Mesothelial cell of epicardium (in vitro differentiated cells): ENCODE measurements around the gene PYGL. TPM values are rescaled to one million over a fixed set of nuclear protein-coding genes. Genes with fewer than 3 reads are reported as not detected.
"Not testable (repeated sequence)": the region's sequence is repeated elsewhere in the genome, so short reads cannot be mapped to it uniquely, and the experiment has no call there.

Source experiments
- DNase-seq, 2 experiments: peaks; one replicate each; pipeline ENCODE4 v3.0.0; 2021; ENCODE audit warnings: low spot score in 2 of 2; ENCODE audit not compliant: unreplicated experiment in 2 of 2
- H3K27ac Mint-ChIP-seq: 2 replicates; pipeline ENCODE4 v1.8.0; 2021; ENCODE audit warnings: mixed read lengths
- H3K27me3 Mint-ChIP-seq: 2 replicates; pipeline ENCODE4 v1.8.0; 2021; ENCODE audit warnings: low read depth, mixed read lengths
- H3K36me3 Mint-ChIP-seq: 2 replicates; pipeline ENCODE4 v1.8.0; 2021; ENCODE audit warnings: mixed read lengths
- H3K4me1 Mint-ChIP-seq: 2 replicates; pipeline ENCODE4 v1.8.0; 2021; ENCODE audit warnings: mixed read lengths
- H3K4me3 Mint-ChIP-seq: 2 replicates; pipeline ENCODE4 v1.8.0; 2021; ENCODE audit warnings: mild to moderate bottlenecking, moderate library complexity, mixed read lengths
- H3K9me3 Mint-ChIP-seq: 2 replicates; pipeline ENCODE4 v1.8.0; 2021; ENCODE audit warnings: mixed read lengths
- CTCF ChIP-seq: fragments of 200-600 bp; sonication (generic); IDR thresholded peaks from one replicate; pipeline ENCODE4 v1.5.0; 2021; ENCODE audit warnings: antibody characterized with exemption; ENCODE audit not compliant: unreplicated experiment
- total RNA-seq: library from RNA; stranded (reverse); gene quantifications from 3 replicates; pipeline ENCODE4 v1.2.1, GENCODE V29; 2021

The PYGL gene
- total RNA-seq, 1 donor from 2014 or later = 21.6 TPM

- Mint-ChIP-seq H3K4me3 (no peak overlapping the region), H3K9me3 (peaks cover 13% of the 10 kb centered on the region), H3K27me3 (no peaks in the 10 kb centered on the region), H3K36me3 (peaks cover 29% of the 10 kb centered on the region), H3K4me1 (no peaks in the 10 kb centered on the region), H3K27ac (no peak overlapping the region)
- no peak for DNase-seq
- no peak for TF ChIP-seq CTCF
Measured at GRCh38 chr14:50906326-50907065, 37.8 kb downstream of the PYGL start.

- Mint-ChIP-seq H3K4me1 (no peaks in the 10 kb centered on the region), H3K9me3 (peaks cover 13% of the 10 kb centered on the region), H3K27me3 (no peaks in the 10 kb centered on the region), H3K4me3 (no peak overlapping the region), H3K27ac (no peak overlapping the region), H3K36me3 (peaks cover 24% of the 10 kb centered on the region)
- DNase-seq = no peak
- TF ChIP-seq CTCF = no peak
Measured at GRCh38 chr14:50904719-50905118, 39.6 kb downstream of the PYGL start.

- H3K36me3 Mint-ChIP-seq = peaks cover 14% of the 10 kb centered on the region
- DNase-seq = no peak
- H3K27me3 Mint-ChIP-seq = no peaks in the 10 kb centered on the region
- no peak overlapping the region for H3K4me3 Mint-ChIP-seq
- H3K4me1 Mint-ChIP-seq = no peaks in the 10 kb centered on the region
- TF ChIP-seq CTCF = no peak
- H3K27ac Mint-ChIP-seq = no peak overlapping the region
- peaks cover 13% of the 10 kb centered on the region for H3K9me3 Mint-ChIP-seq
Measured at GRCh38 chr14:50901361-50901760, 42.9 kb downstream of the PYGL start.

GRCh38 chr14:50897658-50898175 is 46.6 kb downstream of the PYGL start:
- no peaks in the 10 kb centered on the region for H3K36me3 Mint-ChIP-seq
- DNase-seq = no peak
- H3K27me3 Mint-ChIP-seq = no peaks in the 10 kb centered on the region
- no peaks in the 10 kb centered on the region for H3K4me1 Mint-ChIP-seq
- no peak overlapping the region for H3K4me3 Mint-ChIP-seq
- H3K9me3 Mint-ChIP-seq = no peaks in the 10 kb centered on the region
- no peak overlapping the region for H3K27ac Mint-ChIP-seq
- no peak for TF ChIP-seq CTCF

- not testable (repeated sequence) for H3K4me1 Mint-ChIP-seq, H3K36me3 Mint-ChIP-seq, H3K27ac Mint-ChIP-seq, DNase-seq, H3K9me3 Mint-ChIP-seq, H3K4me3 Mint-ChIP-seq, H3K27me3 Mint-ChIP-seq
Measured at GRCh38 chr14:50897005-50897404, 47.3 kb downstream of the PYGL start.

- not testable (repeated sequence) for H3K9me3 Mint-ChIP-seq, H3K27ac Mint-ChIP-seq, H3K4me1 Mint-ChIP-seq, H3K27me3 Mint-ChIP-seq, H3K4me3 Mint-ChIP-seq, H3K36me3 Mint-ChIP-seq, DNase-seq
Measured at GRCh38 chr14:50896421-50896820, 47.9 kb downstream of the PYGL start.
